Endodermal cell (in vitro differentiated cells): ENCODE results near the gene SLC16A2. TPM values are rescaled to one million over a fixed set of nuclear protein-coding genes. Genes with fewer than 3 reads are reported as not detected.
A peak's percentile ranks its signal among the peaks of the same experiment; 100 is the strongest.

ENCODE experiments used
- DNase-seq: peaks from one replicate; pipeline ENCODE4 v3.0.0-alpha.2; 2017
- H3K27ac ChIP-seq: 2 replicates; pipeline ENCODE4 v1.5.1; 2013; ENCODE audit warnings: mild to moderate bottlenecking, low read depth, low read length, moderate library complexity
- H3K27me3 ChIP-seq: 2 replicates; pipeline ENCODE4 v1.6.1; 2013; ENCODE audit warnings: mild to moderate bottlenecking, low read length, moderate library complexity; ENCODE audit not compliant: insufficient read depth, control insufficient read depth, poor library complexity, severe bottlenecking
- H3K36me3 ChIP-seq: 2 replicates; pipeline ENCODE4 v1.7.0; 2013; ENCODE audit warnings: mild to moderate bottlenecking, low read length, moderate library complexity; ENCODE audit not compliant: control insufficient read depth, insufficient read depth
- H3K4me1 ChIP-seq: one replicate; pipeline ENCODE4 v1.7.0; 2013; ENCODE audit warnings: low read length; ENCODE audit not compliant: control insufficient read depth, insufficient read depth
- H3K4me3 ChIP-seq: 2 replicates; pipeline ENCODE4 v1.5.1; 2013; ENCODE audit warnings: mild to moderate bottlenecking, low read length, moderate library complexity
- H3K9ac ChIP-seq: 2 replicates; pipeline ENCODE4 v1.6.1; 2013; ENCODE audit warnings: mild to moderate bottlenecking, low read length, moderate library complexity; ENCODE audit not compliant: poor library complexity, severe bottlenecking; ENCODE audit errors: extremely low read depth
- H3K9me3 ChIP-seq: 2 replicates; pipeline ENCODE4 v1.6.1; 2013; ENCODE audit warnings: mild to moderate bottlenecking, low read length, moderate library complexity; ENCODE audit not compliant: control insufficient read depth
- H3K27ac Mint-ChIP-seq: 2 replicates; pipeline ENCODE4 v1.8.0; 2020; ENCODE audit warnings: mixed read lengths
- H3K27me3 Mint-ChIP-seq: 2 replicates; pipeline ENCODE4 v1.8.0; 2021; ENCODE audit warnings: mild to moderate bottlenecking, mixed read lengths; ENCODE audit not compliant: insufficient read depth
- H3K36me3 Mint-ChIP-seq: 2 replicates; pipeline ENCODE4 v1.8.0; 2020; ENCODE audit warnings: low read depth, mixed read lengths
- H3K4me1 Mint-ChIP-seq: 2 replicates; pipeline ENCODE4 v1.8.0; 2020; ENCODE audit warnings: mixed read lengths
- H3K4me3 Mint-ChIP-seq: 2 replicates; pipeline ENCODE4 v1.8.0; 2020; ENCODE audit warnings: mild to moderate bottlenecking, moderate library complexity, mixed read lengths
- H3K9me3 Mint-ChIP-seq: 2 replicates; pipeline ENCODE4 v1.8.0; 2020; ENCODE audit warnings: mild to moderate bottlenecking, mixed read lengths
- CTCF ChIP-seq: fragments of 200-600 bp; sonication (generic); conservative IDR thresholded peaks from 2 replicates; pipeline ENCODE4 v1.5.0; 2021; ENCODE audit warnings: antibody characterized with exemption, mild to moderate bottlenecking
- WGBS, 2 experiments: methylation state at CpG; one replicate each; pipeline versions ENCODE4 v1.1.5 to v1.1.7; 2013; ENCODE audit warnings: missing lambda C conversion rate in 2 of 2, mixed read lengths in 1 of 2; ENCODE audit not compliant: insufficient coverage in 1 of 2, insufficient read length in 1 of 2; 5-methylcytosine and 5-hydroxymethylcytosine counted together
- total RNA-seq, 2 donors: library from RNA; stranded (reverse); fragmentation: NEBNext Ultra II Directional in 1 of 2; extraction: Animal tissue kit (Norgen Biotek cat#: 25700) in 1 of 2; gene quantifications; 2 replicates in 1 of 2; 3 replicates in 1 of 2; pipeline ENCODE4 v1.2.1, GENCODE V29; 2021

SLC16A2 gene
- total RNA-seq, 2 donors from 2014 or later, result 9.1 to 11.6 TPM

GRCh38 chrX:74546984-74547383 lies 125.7 kb downstream of the SLC16A2 start:
- peak; percentile 29 for DNase-seq
- Histone ChIP-seq H3K9me3 (no peaks in the 10 kb centered on the region), H3K27ac (no peak overlapping the region), H3K4me1 (no peaks in the 10 kb centered on the region), H3K4me3 (no peak overlapping the region), H3K27me3 (no peaks in the 10 kb centered on the region), H3K9ac (no peak overlapping the region), H3K36me3 (no peaks in the 10 kb centered on the region)
- no peak overlapping the region for H3K27ac Mint-ChIP-seq
- peaks cover 24% of the 10 kb centered on the region for H3K9me3 Mint-ChIP-seq
- H3K27me3 Mint-ChIP-seq, result peaks cover 1% of the 10 kb centered on the region
- WGBS, 2 experiments, result 93% methylated on average over 1 of the region's 1 CpG; no CpG with 5 or more reads in 1 of the 2 experiments
- no peak overlapping the region for H3K4me3 Mint-ChIP-seq
- peaks cover 2% of the 10 kb centered on the region for H3K4me1 Mint-ChIP-seq
- TF ChIP-seq CTCF, result no peak
- H3K36me3 Mint-ChIP-seq, result no peaks in the 10 kb centered on the region

DNA sequence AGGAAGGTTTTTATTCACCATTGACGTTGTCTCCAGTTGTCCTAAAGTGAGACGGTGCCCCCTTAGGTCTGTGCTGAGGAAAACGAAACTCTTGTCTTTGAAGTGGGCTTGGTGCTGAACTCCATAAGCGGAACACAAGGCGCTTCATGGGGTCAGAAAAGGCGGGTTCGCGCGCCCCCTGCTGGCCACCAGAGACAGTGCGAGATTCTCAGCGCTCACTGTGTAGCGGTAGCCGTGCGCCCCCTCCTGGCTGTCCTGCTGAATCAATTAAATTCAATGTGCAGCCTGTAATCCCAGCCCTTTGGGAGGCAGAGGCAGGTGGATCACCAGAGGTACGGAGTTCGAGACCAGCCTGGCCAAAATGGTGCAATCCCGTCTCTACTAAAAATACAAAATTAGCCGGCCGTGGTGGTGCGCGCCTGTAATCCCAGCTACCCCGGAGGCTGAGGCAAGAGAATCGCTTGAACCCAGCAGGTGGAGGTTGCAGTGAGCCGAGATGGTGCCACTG lies 129.1 kb downstream of the SLC16A2 start:
- H3K9me3 ChIP-seq, result no peaks in the 10 kb centered on the region
- Mint-ChIP-seq H3K27me3 (peaks cover 1% of the 10 kb centered on the region), H3K4me1 (peaks cover 2% of the 10 kb centered on the region), H3K27ac (no peak overlapping the region), H3K9me3 (peaks cover 33% of the 10 kb centered on the region), H3K4me3 (no peak overlapping the region), H3K36me3 (no peaks in the 10 kb centered on the region)
- H3K27me3 ChIP-seq, result no peaks in the 10 kb centered on the region
- H3K4me3 ChIP-seq, result no peak overlapping the region
- TF ChIP-seq CTCF, result peak; percentile 99
- 14 to 26% methylated on average over 10 to 24 of the region's 24 CpGs for WGBS, 2 experiments
- no peaks in the 10 kb centered on the region for H3K36me3 ChIP-seq
- no peak overlapping the region for H3K9ac ChIP-seq
- H3K27ac ChIP-seq, result no peak overlapping the region
- H3K4me1 ChIP-seq, result no peaks in the 10 kb centered on the region
- peak; percentile 93 for DNase-seq

GRCh38 chrX:74551934-74552333 lies 130.6 kb downstream of the SLC16A2 start:
- Mint-ChIP-seq H3K27ac (no peak overlapping the region), H3K9me3 (peaks cover 30% of the 10 kb centered on the region), H3K4me1 (peaks cover 2% of the 10 kb centered on the region), H3K4me3 (no peak overlapping the region), H3K36me3 (no peaks in the 10 kb centered on the region), H3K27me3 (peaks cover 1% of the 10 kb centered on the region)
- Histone ChIP-seq H3K27me3 (no peaks in the 10 kb centered on the region), H3K36me3 (no peaks in the 10 kb centered on the region), H3K9me3 (no peaks in the 10 kb centered on the region), H3K4me3 (no peak overlapping the region), H3K27ac (no peak overlapping the region), H3K9ac (no peak overlapping the region), H3K4me1 (no peaks in the 10 kb centered on the region)
- DNase-seq, result no peak
- TF ChIP-seq CTCF, result no peak
- WGBS, 2 experiments, result 78% methylated on average over 1 of the region's 2 CpGs; no CpG with 5 or more reads in 1 of the 2 experiments
